Cardiac muscle cell (in vitro differentiated cells and primary cell): ENCODE data around the gene ALOX12B. TPM values are rescaled to one million over a fixed set of nuclear protein-coding genes. Genes with fewer than 3 reads are reported as not detected.

ENCODE experiments used
- DNase-seq, 2 donors: peaks; one replicate each; pipeline versions ENCODE4 v3.0.0 to v3.0.0-alpha.2; 2010 to 2017; ENCODE audit warnings: low read depth in 1 of 2, low spot score in 1 of 2
- H3K27ac ChIP-seq: fragments of 200-600 bp; sonication (generic); 2 replicates; pipeline ENCODE4 v1.5.1; 2016
- H3K27me3 ChIP-seq: fragments of 200-600 bp; sonication (generic); 2 replicates; pipeline ENCODE4 v1.6.0; 2016; ENCODE audit warnings: control low read depth
- H3K36me3 ChIP-seq: fragments of 200-600 bp; sonication (generic); 2 replicates; pipeline ENCODE4 v1.5.1; 2016; ENCODE audit warnings: control low read depth
- H3K4me1 ChIP-seq: fragments of 200-600 bp; sonication (generic); 2 replicates; pipeline ENCODE4 v1.8.1; 2017; ENCODE audit warnings: low read depth, mild to moderate bottlenecking, mixed run types
- H3K4me3 ChIP-seq: fragments of 200-600 bp; sonication (generic); 2 replicates; pipeline ENCODE4 v1.5.1; 2016; ENCODE audit warnings: mild to moderate bottlenecking
- H3K9me3 ChIP-seq: fragments of 200-600 bp; sonication (generic); 2 replicates; pipeline ENCODE4 v1.5.1; 2017; ENCODE audit warnings: low read depth, mild to moderate bottlenecking, control low read depth
- CTCF ChIP-seq: IDR thresholded peaks from 2 replicates; pipeline ENCODE4 v1.5.1; 2012; ENCODE audit warnings: low read depth, mild to moderate bottlenecking, low read length
- polyA plus RNA-seq: library from polyadenylated mRNA; unstranded; fragments of >200 nt; fragmentation: Nextera tagmentation; extraction: Ambion mirVana; gene quantifications from 2 replicates; pipeline ENCODE4 v1.2.1, GENCODE V29; 2016
- total RNA-seq: library from RNA; depleted of rRNA; stranded (reverse); fragments of >200 nt; gene quantifications from 2 replicates; pipeline ENCODE4 v1.2.3, GENCODE V29; 2016

ALOX12B gene
- total and polyA plus RNA-seq, 2 experiments from 2014 or later, result 0.42 to 2.3 TPM

GRCh38 chr17:8084250-8084649 is 3.3 kb downstream of the ALOX12B start:
- DNase-seq, result no peak
- H3K4me3 ChIP-seq, result no peak overlapping the region
- no peaks in the 10 kb centered on the region for H3K9me3 ChIP-seq
- H3K27ac ChIP-seq, result no peak overlapping the region
- no peaks in the 10 kb centered on the region for H3K36me3 ChIP-seq
- no peaks in the 10 kb centered on the region for H3K4me1 ChIP-seq
- no peak for TF ChIP-seq CTCF
- H3K27me3 ChIP-seq, result peaks cover 75% of the 10 kb centered on the region

- no peak for DNase-seq
- no peaks in the 10 kb centered on the region for H3K36me3 ChIP-seq
- H3K4me3 ChIP-seq, result no peak overlapping the region
- no peaks in the 10 kb centered on the region for H3K4me1 ChIP-seq
- TF ChIP-seq CTCF, result no peak
- peaks cover 83% of the 10 kb centered on the region for H3K27me3 ChIP-seq
- no peaks in the 10 kb centered on the region for H3K9me3 ChIP-seq
- no peak overlapping the region for H3K27ac ChIP-seq
Observed at GRCh38 chr17:8082292-8082691, 5.2 kb downstream of the ALOX12B start.

GRCh38 chr17:8081876-8082275 is 5.6 kb downstream of the ALOX12B start:
- no peak for TF ChIP-seq CTCF
- Histone ChIP-seq H3K9me3 (no peaks in the 10 kb centered on the region), H3K4me1 (no peaks in the 10 kb centered on the region), H3K27ac (no peak overlapping the region), H3K27me3 (peaks cover 87% of the 10 kb centered on the region), H3K4me3 (no peak overlapping the region), H3K36me3 (no peaks in the 10 kb centered on the region)
- no peak for DNase-seq

- DNase-seq, result no peak
- Histone ChIP-seq H3K9me3 (no peaks in the 10 kb centered on the region), H3K4me3 (no peak overlapping the region), H3K27me3 (peaks cover 90% of the 10 kb centered on the region), H3K27ac (no peak overlapping the region), H3K4me1 (no peaks in the 10 kb centered on the region), H3K36me3 (no peaks in the 10 kb centered on the region)
- TF ChIP-seq CTCF, result no peak
Observed at GRCh38 chr17:8080799-8081219, 6.7 kb downstream of the ALOX12B start.

GRCh38 chr17:8080208-8080798 is 7.2 kb downstream of the ALOX12B start:
- H3K27ac ChIP-seq, result no peak overlapping the region
- no peak for TF ChIP-seq CTCF
- no peaks in the 10 kb centered on the region for H3K36me3 ChIP-seq
- H3K4me3 ChIP-seq, result peak overlapping the region; percentile 37
- no peaks in the 10 kb centered on the region for H3K4me1 ChIP-seq
- peaks cover 92% of the 10 kb centered on the region for H3K27me3 ChIP-seq
- no peak for DNase-seq
- no peaks in the 10 kb centered on the region for H3K9me3 ChIP-seq
